Erythroblast (primary cell): ENCODE results near the gene SYT15.

Source experiments
- GATA1 ChIP-seq: IDR thresholded peaks from 2 replicates; pipeline ENCODE4 v1.6.1; 2011; ENCODE audit warnings: low read depth, mild to moderate bottlenecking, control low read depth, low read length, moderate library complexity
- POLR2A ChIP-seq: IDR thresholded peaks from 2 replicates; pipeline ENCODE4 v1.6.1; 2011; ENCODE audit warnings: mild to moderate bottlenecking, low read length

GRCh38 chr10:46540412-46541016 is 38.4 kb upstream of the SYT15 start:
- TF ChIP-seq POLR2A (no peak), GATA1 (no peak)
